ENCODE measurements around the gene TRAK1.
A peak's percentile ranks its signal among the peaks of the same experiment; 100 is the strongest.

The TRAK1 gene

GRCh38 chr3:42257007-42257406, 165.8 kb downstream of the TRAK1 start:
- Histone ChIP-seq H3K27me3 (replicated peaks in 2 of 5; ENCODE audit: control insufficient read depth in 4 of 5, insufficient read depth in 5 of 5, low read length in 4 of 5) (peaks cover 0 to 51% (median 18%) of the 10 kb centered on the region in 5 experiments), H3K36me3 (ENCODE audit: control insufficient read depth in 4 of 4, insufficient read depth in 4 of 4, low read length in 3 of 4) (no peaks in the 10 kb centered on the region), H3K4me3 (ENCODE audit: control insufficient read depth in 1 of 7, extremely low read depth in 1 of 7, insufficient read depth in 4 of 7, low read depth in 2 of 7, low read length in 6 of 7) (no peak overlapping the region), H3K4me1 (ENCODE audit: control extremely low read depth in 1 of 4, control insufficient read depth in 4 of 4, insufficient read depth in 4 of 4, low read length in 3 of 4) (no peaks in the 10 kb centered on the region), H3K9me3 (ENCODE audit: control extremely low read depth in 1 of 5, control insufficient read depth in 4 of 5, insufficient read depth in 2 of 5, low read depth in 1 of 5, low read length in 4 of 5) (peaks cover 0 to 2% (median 0%) of the 10 kb centered on the region in 5 experiments), H3K27ac (ENCODE audit: insufficient read depth in 1 of 2, low read depth in 1 of 2, low read length in 2 of 2, poor library complexity in 1 of 2, severe bottlenecking in 2 of 2) (no peak overlapping the region)
- 89% methylated on average over 7 of the region's 7 CpGs for WGBS (ENCODE audit: insufficient coverage)
- CTCF ChIA-PET, result interaction anchor here (1.2 kb wide), 1 partner anchor 10 kb away, joined by 4 read pairs; no protein-coding TSS in a partner anchor
- POLR2A ChIA-PET, result no interaction called here
- no peak for DNase-seq

GRCh38 chr3:42262525-42262924, 171.4 kb downstream of the TRAK1 start:
- no peak for DNase-seq
- Histone ChIP-seq H3K9me3 (ENCODE audit: control extremely low read depth in 1 of 5, control insufficient read depth in 4 of 5, insufficient read depth in 2 of 5, low read depth in 1 of 5, low read length in 4 of 5) (no peaks in the 10 kb centered on the region), H3K4me1 (ENCODE audit: control extremely low read depth in 1 of 4, control insufficient read depth in 4 of 4, insufficient read depth in 4 of 4, low read length in 3 of 4) (peaks cover 0 to 18% (median 12%) of the 10 kb centered on the region in 4 experiments), H3K36me3 (ENCODE audit: control insufficient read depth in 4 of 4, insufficient read depth in 4 of 4, low read length in 3 of 4) (no peaks in the 10 kb centered on the region), H3K27ac (ENCODE audit: insufficient read depth in 1 of 2, low read depth in 1 of 2, low read length in 2 of 2, poor library complexity in 1 of 2, severe bottlenecking in 2 of 2) (no peak overlapping the region), H3K4me3 (ENCODE audit: control insufficient read depth in 1 of 7, extremely low read depth in 1 of 7, insufficient read depth in 4 of 7, low read depth in 2 of 7, low read length in 6 of 7) (no peak overlapping the region), H3K27me3 (replicated peaks in 2 of 5; ENCODE audit: control insufficient read depth in 4 of 5, insufficient read depth in 5 of 5, low read length in 4 of 5) (peaks cover 4 to 87% (median 27%) of the 10 kb centered on the region in 5 experiments)
- ChIA-PET POLR2A (no interaction called here), CTCF (interaction anchor here (1.2 to 5.6 kb wide), 3 partner anchors 10 to 181 kb away, joined by 3 to 23 read pairs (median 9); no protein-coding TSS in a partner anchor)
- WGBS (ENCODE audit: insufficient coverage), result 100% methylated on average over 1 of the region's 2 CpGs

GRCh38 chr3:42263354-42264346, 172.5 kb downstream of the TRAK1 start:
- ChIA-PET POLR2A (no interaction called here), CTCF (interaction anchor here (1.1 to 5.6 kb wide), 5 partner anchors 9 to 179 kb away, joined by 3 to 23 read pairs (median 3); no protein-coding TSS in a partner anchor)
- Histone ChIP-seq H3K4me3 (ENCODE audit: control insufficient read depth in 1 of 7, extremely low read depth in 1 of 7, insufficient read depth in 4 of 7, low read depth in 2 of 7, low read length in 6 of 7) (peak overlapping the region in 4 of 7 experiments; percentile 38 to 68 (median 56)), H3K36me3 (ENCODE audit: control insufficient read depth in 4 of 4, insufficient read depth in 4 of 4, low read length in 3 of 4) (no peaks in the 10 kb centered on the region), H3K27ac (ENCODE audit: insufficient read depth in 1 of 2, low read depth in 1 of 2, low read length in 2 of 2, poor library complexity in 1 of 2, severe bottlenecking in 2 of 2) (no peak overlapping the region), H3K27me3 (replicated peaks in 2 of 5; ENCODE audit: control insufficient read depth in 4 of 5, insufficient read depth in 5 of 5, low read length in 4 of 5) (peaks cover 4 to 89% (median 30%) of the 10 kb centered on the region in 5 experiments), H3K9me3 (ENCODE audit: control extremely low read depth in 1 of 5, control insufficient read depth in 4 of 5, insufficient read depth in 2 of 5, low read depth in 1 of 5, low read length in 4 of 5) (no peaks in the 10 kb centered on the region), H3K4me1 (ENCODE audit: control extremely low read depth in 1 of 4, control insufficient read depth in 4 of 4, insufficient read depth in 4 of 4, low read length in 3 of 4) (peaks cover 0 to 18% (median 12%) of the 10 kb centered on the region in 4 experiments)
- peak; percentile 11 to 53 (median 39) for DNase-seq
- WGBS (ENCODE audit: insufficient coverage), result 6% methylated on average over 41 of the region's 56 CpGs

GRCh38 chr3:42264399-42265058, 173.4 kb downstream of the TRAK1 start:
- POLR2A ChIA-PET, result no interaction called here
- Histone ChIP-seq H3K27me3 (replicated peaks in 2 of 5; ENCODE audit: control insufficient read depth in 4 of 5, insufficient read depth in 5 of 5, low read length in 4 of 5) (peaks cover 4 to 96% (median 33%) of the 10 kb centered on the region in 5 experiments), H3K27ac (ENCODE audit: insufficient read depth in 1 of 2, low read depth in 1 of 2, low read length in 2 of 2, poor library complexity in 1 of 2, severe bottlenecking in 2 of 2) (no peak overlapping the region), H3K9me3 (ENCODE audit: control extremely low read depth in 1 of 5, control insufficient read depth in 4 of 5, insufficient read depth in 2 of 5, low read depth in 1 of 5, low read length in 4 of 5) (peaks cover 0 to 1% (median 0%) of the 10 kb centered on the region in 5 experiments), H3K4me1 (ENCODE audit: control extremely low read depth in 1 of 4, control insufficient read depth in 4 of 4, insufficient read depth in 4 of 4, low read length in 3 of 4) (peaks cover 0 to 18% (median 12%) of the 10 kb centered on the region in 4 experiments), H3K36me3 (ENCODE audit: control insufficient read depth in 4 of 4, insufficient read depth in 4 of 4, low read length in 3 of 4) (no peaks in the 10 kb centered on the region), H3K4me3 (ENCODE audit: control insufficient read depth in 1 of 7, extremely low read depth in 1 of 7, insufficient read depth in 4 of 7, low read depth in 2 of 7, low read length in 6 of 7) (no peak overlapping the region)
- WGBS (ENCODE audit: insufficient coverage), result 12% methylated on average over 23 of the region's 37 CpGs
- DNase-seq, result peak; percentile 18 to 57 (median 41)
- CTCF ChIA-PET, result interaction anchor here (1.1 to 1.3 kb wide), 2 partner anchors 10 to 12 kb away, joined by 3 read pairs; no protein-coding TSS in a partner anchor

GRCh38 chr3:42265059-42265991, 174.2 kb downstream of the TRAK1 start:
- CTCF ChIA-PET, result interaction anchor here (1.3 kb wide), 1 partner anchor 10 kb away, joined by 3 read pairs; no protein-coding TSS in a partner anchor
- H3K4me3 ChIP-seq (ENCODE audit: control insufficient read depth in 1 of 7, extremely low read depth in 1 of 7, insufficient read depth in 4 of 7, low read depth in 2 of 7, low read length in 6 of 7), result no peak overlapping the region
- H3K27ac ChIP-seq (ENCODE audit: insufficient read depth in 1 of 2, low read depth in 1 of 2, low read length in 2 of 2, poor library complexity in 1 of 2, severe bottlenecking in 2 of 2), result no peak overlapping the region
- peaks cover 4 to 94% (median 34%) of the 10 kb centered on the region in 5 experiments for H3K27me3 ChIP-seq (replicated peaks in 2 of 5; ENCODE audit: control insufficient read depth in 4 of 5, insufficient read depth in 5 of 5, low read length in 4 of 5)
- H3K4me1 ChIP-seq (ENCODE audit: control extremely low read depth in 1 of 4, control insufficient read depth in 4 of 4, insufficient read depth in 4 of 4, low read length in 3 of 4), result peaks cover 0 to 18% (median 12%) of the 10 kb centered on the region in 4 experiments
- H3K36me3 ChIP-seq (ENCODE audit: control insufficient read depth in 4 of 4, insufficient read depth in 4 of 4, low read length in 3 of 4), result no peaks in the 10 kb centered on the region
- peaks cover 0 to 1% (median 0%) of the 10 kb centered on the region in 5 experiments for H3K9me3 ChIP-seq (ENCODE audit: control extremely low read depth in 1 of 5, control insufficient read depth in 4 of 5, insufficient read depth in 2 of 5, low read depth in 1 of 5, low read length in 4 of 5)
- DNase-seq, result no peak
- POLR2A ChIA-PET, result no interaction called here
- 9% methylated on average over 51 of the region's 60 CpGs for WGBS (ENCODE audit: insufficient coverage)

GRCh38 chr3:42266085-42266484, 174.9 kb downstream of the TRAK1 start, which contains the start of gene CCK:
TSS of gene CCK (minus strand) at chr3:42266185. CDS start at chr3:42263630, 2,555 bp downstream.
- no peak within 1 kb of the TSS for H3K27ac ChIP-seq (ENCODE audit: insufficient read depth in 1 of 2, low read depth in 1 of 2, low read length in 2 of 2, poor library complexity in 1 of 2, severe bottlenecking in 2 of 2)
- H3K27me3 ChIP-seq (replicated peaks in 2 of 5; ENCODE audit: control insufficient read depth in 4 of 5, insufficient read depth in 5 of 5, low read length in 4 of 5), result peaks cover 4 to 92% (median 34%) of the 10 kb centered on the region in 5 experiments
- ChIA-PET CTCF (no interaction called here), POLR2A (no interaction called here)
- DNase-seq, result no peak
- peaks cover 0 to 4% (median 0%) of the 10 kb centered on the region in 5 experiments for H3K9me3 ChIP-seq (ENCODE audit: control extremely low read depth in 1 of 5, control insufficient read depth in 4 of 5, insufficient read depth in 2 of 5, low read depth in 1 of 5, low read length in 4 of 5)
- H3K4me1 ChIP-seq (ENCODE audit: control extremely low read depth in 1 of 4, control insufficient read depth in 4 of 4, insufficient read depth in 4 of 4, low read length in 3 of 4), result peaks cover 0 to 18% (median 12%) of the 10 kb centered on the region in 4 experiments
- no peaks in the 10 kb centered on the region for H3K36me3 ChIP-seq (ENCODE audit: control insufficient read depth in 4 of 4, insufficient read depth in 4 of 4, low read length in 3 of 4)
- WGBS (ENCODE audit: insufficient coverage), result 54% methylated on average over 6 of the region's 16 CpGs
- H3K4me3 ChIP-seq (ENCODE audit: control insufficient read depth in 1 of 7, extremely low read depth in 1 of 7, insufficient read depth in 4 of 7, low read depth in 2 of 7, low read length in 6 of 7), result no peak within 1 kb of the TSS
